IPS-NIHi7 (cell line): ENCODE results near the gene SEMA6B.

Source experiments
- DNase-seq: peaks from one replicate; pipeline ENCODE4 v3.0.0; 2012; ENCODE audit warnings: mixed read lengths; ENCODE audit errors: extremely low spot score

Gene SEMA6B

GRCh38 chr19:4493929-4494690, 65.4 kb downstream of the SEMA6B start:
- no peak for DNase-seq

GRCh38 chr19:4493104-4493928, 66.2 kb downstream of the SEMA6B start:
- no peak for DNase-seq
